Neural cell (in vitro differentiated cells): Measurements from ENCODE around the gene TSEN2.

Experiments used
- CTCF ChIP-seq: fragments of 450-650 bp; IDR thresholded peaks from 2 replicates; pipeline ENCODE4 v1.5.1; 2014; ENCODE audit warnings: antibody characterized with exemption, mild to moderate bottlenecking, moderate library complexity; ENCODE audit not compliant: poor library complexity, severe bottlenecking
- EP300 ChIP-seq: fragments of 450-650 bp; conservative IDR thresholded peaks from 2 replicates; pipeline ENCODE4 v1.6.1; 2014; ENCODE audit warnings: antibody characterized with exemption, mild to moderate bottlenecking, moderate library complexity; ENCODE audit not compliant: poor library complexity, severe bottlenecking
- EZH2 ChIP-seq: fragments of 200-600, 300-800 bp; shearing (Covaris generic), sonication (generic); IDR thresholded peaks from 2 replicates; pipeline ENCODE4 v1.6.1; 2014; ENCODE audit warnings: antibody characterized with exemption, low read length, borderline replicate concordance, mild to moderate bottlenecking; ENCODE audit not compliant: insufficient read depth, poor library complexity, severe bottlenecking
- POLR2AphosphoS5 ChIP-seq: IDR thresholded peaks from 2 replicates; pipeline ENCODE4 v1.6.1; 2012
- RAD21 ChIP-seq: fragments of 450-650 bp; conservative IDR thresholded peaks from 2 replicates; pipeline ENCODE4 v1.6.1; 2014; ENCODE audit warnings: antibody characterized with exemption, mild to moderate bottlenecking, moderate library complexity
- TAF1 ChIP-seq: IDR thresholded peaks from 2 replicates; pipeline ENCODE4 v1.6.1; 2012; ENCODE audit warnings: low read depth

- TF ChIP-seq TAF1 (no peak), RAD21 (no peak), CTCF (no peak), EZH2 (no peak), POLR2AphosphoS5 (no peak), EP300 (no peak)
These were observed 6.0 kb upstream of the TSEN2 start for GRCh38 chr3:12478326-12478725.
